ENCODE measurements around the gene TGFBR2.

The TGFBR2 gene

GRCh38 chr3:30632521-30632920 is 26.1 kb downstream of the TGFBR2 start:
- peak overlapping the region; percentile 97 for H3K27ac Mint-ChIP-seq
- H3K27me3 Mint-ChIP-seq: no peaks in the 10 kb centered on the region
- H3K4me3 Mint-ChIP-seq: peak overlapping the region; percentile 81
- peaks cover 96% of the 10 kb centered on the region for H3K4me1 Mint-ChIP-seq (ENCODE audit: low read depth)
- H3K36me3 Mint-ChIP-seq: peaks cover 40% of the 10 kb centered on the region
- no peaks in the 10 kb centered on the region for H3K9me3 Mint-ChIP-seq (ENCODE audit: low read depth)

DNA sequence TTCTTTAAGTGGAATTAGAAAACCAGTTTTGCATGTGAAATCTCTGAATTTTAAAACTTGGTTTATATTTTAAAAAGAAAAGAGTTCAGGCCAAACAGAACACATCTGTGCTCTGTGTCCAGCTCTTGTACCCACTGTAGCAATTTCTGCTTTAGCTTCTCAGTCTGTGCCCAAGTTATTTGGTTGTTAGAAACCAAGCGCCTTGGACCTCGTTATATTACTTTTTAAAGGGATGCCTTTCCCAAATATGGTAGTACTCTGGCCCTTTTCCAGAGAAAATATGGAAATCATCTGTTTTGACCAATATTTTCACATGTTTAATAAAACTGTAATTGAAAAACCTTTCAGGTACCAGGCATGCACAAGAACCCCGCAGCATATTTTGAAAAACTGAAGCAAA is 27.3 kb downstream of the TGFBR2 start:
- Mint-ChIP-seq H3K36me3 (peaks cover 49% of the 10 kb centered on the region), H3K9me3 (ENCODE audit: low read depth) (no peaks in the 10 kb centered on the region), H3K4me1 (ENCODE audit: low read depth) (peaks cover 97% of the 10 kb centered on the region), H3K27me3 (no peaks in the 10 kb centered on the region), H3K27ac (peak overlapping the region; percentile 97), H3K4me3 (peak overlapping the region; percentile 81)

- Mint-ChIP-seq H3K36me3 (peaks cover 47% of the 10 kb centered on the region), H3K27me3 (no peaks in the 10 kb centered on the region), H3K27ac (peak overlapping the region; percentile 97), H3K9me3 (ENCODE audit: low read depth) (no peaks in the 10 kb centered on the region), H3K4me1 (ENCODE audit: low read depth) (peaks cover 97% of the 10 kb centered on the region), H3K4me3 (peak overlapping the region; percentile 79)
Observed at GRCh38 chr3:30634761-30635735, 28.6 kb downstream of the TGFBR2 start.

GRCh38 chr3:30637310-30638219 is 31.2 kb downstream of the TGFBR2 start:
- H3K36me3 Mint-ChIP-seq: peaks cover 42% of the 10 kb centered on the region
- H3K4me3 Mint-ChIP-seq: peak overlapping the region; percentile 79
- no peaks in the 10 kb centered on the region for H3K27me3 Mint-ChIP-seq
- peak overlapping the region; percentile 97 for H3K27ac Mint-ChIP-seq
- peaks cover 96% of the 10 kb centered on the region for H3K4me1 Mint-ChIP-seq (ENCODE audit: low read depth)
- no peaks in the 10 kb centered on the region for H3K9me3 Mint-ChIP-seq (ENCODE audit: low read depth)

DNA sequence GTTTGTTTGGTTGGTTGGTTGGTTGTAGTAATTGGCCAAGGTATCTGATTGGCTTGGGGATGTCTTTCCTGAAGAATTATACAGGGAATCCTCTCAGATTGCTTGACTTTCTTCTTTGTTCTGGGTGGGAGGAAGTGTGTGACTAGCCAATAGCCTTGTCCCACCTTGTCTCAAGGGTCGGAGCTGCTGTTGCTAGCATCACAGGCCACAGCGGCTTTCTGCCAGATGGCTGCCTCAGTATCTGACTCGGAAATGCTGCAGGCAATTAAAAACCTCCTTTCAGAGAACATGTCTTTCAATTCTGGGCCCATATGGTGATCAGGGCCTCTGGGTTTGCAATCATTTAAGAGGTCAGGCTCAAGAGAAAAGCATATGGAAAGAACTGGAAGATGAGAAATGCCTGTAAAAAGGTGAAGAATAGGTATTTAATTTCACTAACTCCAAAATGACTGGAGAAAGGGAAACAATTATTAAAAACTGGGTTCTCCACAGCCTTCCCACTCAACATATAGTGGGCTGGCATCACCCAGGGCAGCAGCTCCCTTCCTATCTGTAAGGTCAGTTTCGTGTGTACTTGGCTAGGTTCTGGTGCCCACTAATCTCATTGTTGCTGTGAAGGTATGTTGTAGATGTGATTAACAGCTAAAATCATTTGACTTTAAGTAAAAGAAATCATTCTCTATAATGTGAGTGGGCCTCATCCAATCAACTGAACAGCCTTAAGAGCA is 32.4 kb downstream of the TGFBR2 start:
- Mint-ChIP-seq H3K4me1 (ENCODE audit: low read depth) (peaks cover 98% of the 10 kb centered on the region), H3K27ac (peak overlapping the region; percentile 97), H3K4me3 (peak overlapping the region; percentile 79), H3K9me3 (ENCODE audit: low read depth) (no peaks in the 10 kb centered on the region), H3K27me3 (no peaks in the 10 kb centered on the region), H3K36me3 (peaks cover 40% of the 10 kb centered on the region)

- peaks cover 36% of the 10 kb centered on the region for H3K36me3 Mint-ChIP-seq
- H3K4me3 Mint-ChIP-seq: peak overlapping the region; percentile 79
- peak overlapping the region; percentile 97 for H3K27ac Mint-ChIP-seq
- H3K4me1 Mint-ChIP-seq (ENCODE audit: low read depth): peaks cover 98% of the 10 kb centered on the region
- no peaks in the 10 kb centered on the region for H3K9me3 Mint-ChIP-seq (ENCODE audit: low read depth)
- no peaks in the 10 kb centered on the region for H3K27me3 Mint-ChIP-seq
Observed at GRCh38 chr3:30639937-30640336, 33.5 kb downstream of the TGFBR2 start.

DNA sequence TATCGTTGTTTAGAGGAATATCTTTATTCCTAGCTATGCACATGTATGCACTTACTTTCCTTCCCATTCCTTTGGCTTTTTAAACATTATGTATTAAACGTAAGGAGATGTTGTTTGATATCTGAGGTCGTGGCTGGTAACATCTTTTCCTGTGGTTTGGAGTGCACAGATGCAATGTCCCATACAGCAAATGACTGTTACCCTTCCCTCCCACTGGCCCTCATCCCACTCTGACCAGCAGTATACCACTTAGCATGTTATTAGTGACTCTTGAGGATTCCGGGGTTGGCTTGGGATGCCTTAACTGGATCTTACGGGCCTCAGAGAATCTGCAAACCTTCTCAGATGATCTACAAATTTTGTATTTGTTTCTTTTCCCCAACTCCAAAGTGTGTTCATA is 34.5 kb downstream of the TGFBR2 start:
- Mint-ChIP-seq H3K27ac (peak overlapping the region; percentile 97), H3K9me3 (ENCODE audit: low read depth) (no peaks in the 10 kb centered on the region), H3K27me3 (no peaks in the 10 kb centered on the region), H3K4me3 (peak overlapping the region; percentile 79), H3K4me1 (ENCODE audit: low read depth) (peaks cover 98% of the 10 kb centered on the region), H3K36me3 (peaks cover 35% of the 10 kb centered on the region)

GRCh38 chr3:30641416-30642251 is 35.2 kb downstream of the TGFBR2 start:
- Mint-ChIP-seq H3K9me3 (ENCODE audit: low read depth) (no peaks in the 10 kb centered on the region), H3K4me3 (peak overlapping the region; percentile 79), H3K27me3 (no peaks in the 10 kb centered on the region), H3K27ac (peak overlapping the region; percentile 97), H3K4me1 (ENCODE audit: low read depth) (peaks cover 99% of the 10 kb centered on the region), H3K36me3 (peaks cover 41% of the 10 kb centered on the region)

DNA sequence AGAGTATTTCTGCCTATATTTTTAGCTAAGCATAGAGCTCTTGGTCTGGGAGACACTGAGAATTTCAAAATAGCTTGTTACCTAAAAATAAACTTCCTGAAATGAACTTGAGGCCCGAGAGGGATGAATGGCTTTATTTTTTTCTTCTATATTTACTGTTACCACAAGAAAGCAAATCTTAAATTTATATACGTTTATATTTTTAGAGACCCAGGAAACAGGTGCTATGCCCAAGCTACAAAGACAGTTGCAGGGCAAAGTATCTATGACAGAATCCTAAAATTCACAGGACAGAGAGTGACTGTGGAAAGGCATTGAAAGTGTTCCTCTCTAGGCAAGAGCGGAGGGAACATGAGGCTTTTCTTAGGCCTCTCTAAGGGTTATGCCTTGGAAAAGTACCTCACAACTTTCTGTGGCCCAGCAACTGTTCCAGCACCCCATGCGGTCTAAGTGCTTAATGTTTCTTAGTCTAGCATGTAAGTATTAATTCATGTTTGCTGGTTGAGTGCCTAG is 36.5 kb downstream of the TGFBR2 start:
- Mint-ChIP-seq H3K9me3 (ENCODE audit: low read depth) (no peaks in the 10 kb centered on the region), H3K4me3 (peak overlapping the region; percentile 78), H3K4me1 (ENCODE audit: low read depth) (peaks cover 98% of the 10 kb centered on the region), H3K27ac (peak overlapping the region; percentile 97), H3K27me3 (no peaks in the 10 kb centered on the region), H3K36me3 (peaks cover 39% of the 10 kb centered on the region)

DNA sequence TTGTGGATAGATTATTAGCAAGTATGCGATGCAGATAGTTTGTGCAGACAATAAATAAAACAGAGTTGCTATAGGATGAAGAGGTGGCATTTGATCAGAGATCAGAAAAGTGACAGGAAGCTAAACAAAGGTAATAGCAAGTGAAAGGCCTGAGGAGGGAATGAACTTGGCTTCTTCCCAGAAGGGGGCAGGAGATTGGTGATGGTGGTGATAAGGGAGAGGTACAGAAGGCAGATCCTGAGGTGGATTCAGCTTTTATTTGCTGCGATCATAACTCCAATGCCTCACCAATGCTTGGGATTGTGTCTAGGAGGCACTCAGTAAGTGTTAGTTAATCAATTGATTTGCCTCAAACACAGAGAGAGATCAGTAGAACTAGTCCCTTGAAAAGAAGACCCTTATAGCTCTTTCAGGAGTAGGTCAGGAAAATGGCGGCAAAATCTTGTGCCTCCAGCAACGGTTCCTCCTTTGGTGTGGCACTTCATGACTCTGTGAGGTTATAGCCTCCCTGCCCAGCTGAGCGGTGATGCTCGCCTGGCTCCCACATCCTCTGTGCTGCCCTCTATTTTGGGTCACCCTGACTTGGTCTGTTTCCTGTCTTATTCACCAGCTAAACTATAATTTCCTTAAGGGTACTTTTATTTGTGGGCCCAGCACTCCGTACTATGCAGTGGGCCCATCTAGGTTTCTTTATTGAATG is 37.5 kb downstream of the TGFBR2 start:
- Mint-ChIP-seq H3K4me3 (peak overlapping the region; percentile 78), H3K4me1 (ENCODE audit: low read depth) (peaks cover 98% of the 10 kb centered on the region), H3K9me3 (ENCODE audit: low read depth) (no peaks in the 10 kb centered on the region), H3K36me3 (peaks cover 39% of the 10 kb centered on the region), H3K27ac (peak overlapping the region; percentile 97), H3K27me3 (no peaks in the 10 kb centered on the region)

GRCh38 chr3:30644615-30645014 is 38.2 kb downstream of the TGFBR2 start:
- H3K36me3 Mint-ChIP-seq: peaks cover 40% of the 10 kb centered on the region
- H3K9me3 Mint-ChIP-seq (ENCODE audit: low read depth): no peaks in the 10 kb centered on the region
- peak overlapping the region; percentile 78 for H3K4me3 Mint-ChIP-seq
- peaks cover 98% of the 10 kb centered on the region for H3K4me1 Mint-ChIP-seq (ENCODE audit: low read depth)
- H3K27ac Mint-ChIP-seq: peak overlapping the region; percentile 97
- no peaks in the 10 kb centered on the region for H3K27me3 Mint-ChIP-seq

DNA sequence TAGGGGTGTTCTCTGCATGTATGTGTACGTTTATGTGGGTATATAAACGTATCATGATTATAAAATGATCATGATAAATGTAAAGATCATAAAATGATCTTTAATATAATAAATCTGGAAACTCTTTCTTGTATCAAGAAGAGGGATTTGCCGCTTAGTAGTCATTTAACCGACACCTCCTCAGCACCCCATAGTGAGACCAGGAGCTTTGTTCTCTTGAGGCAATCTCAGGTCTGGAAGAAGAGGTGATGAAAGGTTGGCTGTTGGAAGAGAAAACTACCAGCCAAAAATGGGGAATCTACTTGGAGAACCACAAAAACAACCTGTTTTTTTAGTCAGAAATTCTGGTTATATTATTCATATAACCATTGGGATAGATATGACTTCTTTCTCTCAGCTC is 38.7 kb downstream of the TGFBR2 start:
- Mint-ChIP-seq H3K4me3 (peak overlapping the region; percentile 78), H3K27me3 (no peaks in the 10 kb centered on the region), H3K36me3 (peaks cover 42% of the 10 kb centered on the region), H3K27ac (peak overlapping the region; percentile 97), H3K4me1 (ENCODE audit: low read depth) (peaks cover 98% of the 10 kb centered on the region), H3K9me3 (ENCODE audit: low read depth) (no peaks in the 10 kb centered on the region)

- Mint-ChIP-seq H3K27ac (peak overlapping the region; percentile 97), H3K36me3 (peaks cover 52% of the 10 kb centered on the region), H3K4me3 (peak overlapping the region; percentile 78), H3K9me3 (ENCODE audit: low read depth) (no peaks in the 10 kb centered on the region), H3K4me1 (ENCODE audit: low read depth) (peaks cover 98% of the 10 kb centered on the region), H3K27me3 (no peaks in the 10 kb centered on the region)
Observed at GRCh38 chr3:30646181-30646876, 39.9 kb downstream of the TGFBR2 start.

Data from activated naive CD8-positive, alpha-beta T cell (primary cell).